ENCODE results near the gene TRABD2B.

- TF ChIP-seq MAX (IDR thresholded peaks at IDR 0.05) (no peak), RXRA (IDR thresholded peaks at IDR 0.05) (no peak), YY1 (IDR thresholded peaks at IDR 0.05) (no peak), CTCF (IDR thresholded peaks at IDR 0.05; ENCODE audit: low read depth, low read length, missing input control) (no peak), HNF4G (IDR thresholded peaks at IDR 0.05) (no peak), FOXA2 (IDR thresholded peaks at IDR 0.05) (no peak), FOXA1 (IDR thresholded peaks at IDR 0.05) (no peak), JUND (IDR thresholded peaks at IDR 0.05) (no peak), GABPA (IDR thresholded peaks at IDR 0.05 in 1 of 2, conservative IDR thresholded peaks at IDR 0.05 in 1 of 2) (no peak), TAF1 (conservative IDR thresholded peaks at IDR 0.05) (no peak), ATF3 (IDR thresholded peaks at IDR 0.05) (no peak), SP1 (IDR thresholded peaks at IDR 0.05) (no peak)
Observed at GRCh38 chr1:47786316-47786715, 210.9 kb downstream of the TRABD2B start.
